Activated T-cell treated with anti-CD3 and anti-CD28 coated beads for 48 hours (primary cell): ENCODE measurements around the gene PRR35.
A peak's percentile ranks its signal among the peaks of the same experiment; 100 is the strongest.

Experiments
- DNase-seq: peaks from one replicate; pipeline ENCODE4 v3.0.0-alpha.2; 2020; ENCODE audit warnings: low read depth

Gene PRR35

DNA sequence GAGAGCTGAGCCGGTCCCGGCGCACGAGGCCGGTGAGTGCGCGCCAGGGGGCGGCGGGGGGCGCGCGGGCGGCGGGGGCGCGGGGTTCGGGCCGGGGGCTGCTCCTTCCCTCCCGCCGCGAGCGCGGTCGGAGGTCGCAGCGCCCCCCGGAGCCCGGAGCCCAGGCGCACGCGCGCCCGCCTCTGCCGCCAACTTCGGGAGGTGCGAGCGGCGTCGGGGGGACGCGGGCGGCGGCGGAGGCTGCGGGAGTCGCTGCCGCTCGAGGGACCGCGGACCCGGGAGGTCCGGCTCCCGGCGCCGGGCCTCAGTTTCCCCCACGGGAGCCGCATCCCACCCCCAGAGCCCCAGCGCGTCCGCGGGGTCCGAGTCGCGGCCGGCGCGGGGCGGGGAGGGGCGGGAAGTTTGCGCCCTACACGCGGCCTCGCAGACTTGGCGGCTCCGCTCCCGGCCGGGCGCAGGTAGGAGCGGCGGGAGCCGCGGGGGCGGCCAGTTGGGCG lies at the start of gene PRR35:
Gene PRR35 (plus strand): TSS at position 191 of the 497 bp plus-strand sequence. CDS start 2,901 bp downstream, outside the sequence.
- no peak for DNase-seq

DNA sequence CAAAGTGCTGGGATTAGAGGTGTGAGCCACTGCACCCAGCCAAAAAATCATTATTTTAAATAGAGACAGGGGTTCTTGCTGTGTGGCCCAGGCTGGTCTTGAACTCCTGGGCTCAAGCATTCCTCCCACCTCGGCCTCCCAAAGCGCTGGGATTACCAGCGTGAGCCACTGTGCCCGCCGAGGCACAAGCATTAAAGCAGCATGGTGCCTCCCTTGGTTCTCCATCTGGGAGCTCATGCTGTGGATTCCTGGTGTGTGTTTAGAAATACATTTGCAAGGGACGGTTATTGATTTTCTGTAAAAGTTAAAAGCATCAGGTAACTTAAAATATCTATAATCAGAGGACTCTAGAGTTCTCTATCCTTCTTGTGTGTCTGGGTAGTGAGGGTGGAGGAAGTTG lies 47.4 kb upstream of the PRR35 start:
- DNase-seq, result no peak

DNA sequence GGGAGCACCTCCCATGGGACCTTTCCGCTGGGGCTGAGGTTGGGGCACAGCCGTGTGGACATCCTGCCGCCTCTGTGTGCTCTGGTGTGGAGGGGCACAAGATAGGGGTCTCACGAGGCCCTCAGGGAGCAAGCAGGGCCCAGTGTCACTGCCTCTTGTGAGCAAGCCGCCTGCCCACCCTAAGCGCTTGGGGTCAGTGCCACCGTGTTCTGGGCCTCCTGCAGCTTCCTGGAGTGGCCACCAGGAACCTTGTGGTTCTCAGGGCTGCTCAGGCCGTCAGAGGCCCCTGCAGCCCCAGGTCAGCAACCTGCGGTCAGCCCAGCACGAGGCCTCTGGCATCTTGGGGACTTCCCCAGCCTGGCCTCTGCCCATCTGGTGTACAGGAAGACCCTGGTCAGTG lies 46.2 kb upstream of the PRR35 start:
- no peak for DNase-seq

DNA sequence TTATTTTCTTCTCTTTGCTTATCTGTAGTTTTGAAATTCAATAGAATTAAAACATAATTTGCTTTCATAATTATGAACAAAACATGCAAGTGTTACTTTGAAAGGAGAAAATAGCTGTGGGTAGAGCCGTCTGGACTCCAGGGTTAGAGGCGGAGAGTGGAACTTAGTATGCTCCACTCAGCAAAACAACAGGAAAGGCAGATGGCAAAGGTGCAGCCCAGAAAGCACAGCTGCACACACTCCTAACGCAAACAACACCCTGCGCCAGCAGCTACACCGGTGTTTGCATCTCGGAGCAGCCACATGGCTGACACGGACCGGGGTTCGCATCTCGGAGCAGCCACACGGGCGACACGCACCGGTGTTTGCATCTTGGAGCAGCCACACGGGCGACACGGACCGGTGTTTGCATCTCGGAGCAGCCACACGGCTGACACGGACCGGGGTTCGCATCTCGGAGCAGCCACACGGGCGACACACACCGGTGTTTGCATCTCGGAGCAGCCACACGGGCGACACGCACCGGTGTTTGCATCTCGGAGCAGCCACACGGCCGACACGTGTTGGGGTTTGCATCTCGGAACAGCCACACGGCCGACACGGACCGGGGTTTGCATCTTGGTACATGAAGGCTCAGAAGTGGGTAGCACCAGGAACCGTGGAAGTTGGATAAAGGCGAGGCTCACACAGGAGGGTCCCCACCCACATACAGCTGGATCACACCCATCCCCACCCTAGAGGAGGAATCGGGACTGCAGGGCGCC lies 44.8 kb upstream of the PRR35 start:
- DNase-seq, result no peak

DNA sequence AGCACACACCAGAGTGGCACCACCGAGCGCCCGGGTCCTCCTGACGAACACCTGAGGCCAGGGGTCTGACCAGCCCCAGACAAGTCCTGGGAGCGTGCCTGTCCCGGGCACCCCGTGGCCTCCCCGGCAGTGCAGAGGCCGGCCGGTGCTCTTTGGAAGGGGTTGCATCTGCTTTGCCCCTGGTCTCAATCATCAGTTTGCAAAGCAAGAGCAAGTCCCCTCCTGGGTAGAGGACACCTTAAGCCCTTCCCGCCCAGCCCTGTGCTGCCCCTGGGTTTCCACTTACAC lies 44.3 kb upstream of the PRR35 start:
- DNase-seq, result no peak

DNA sequence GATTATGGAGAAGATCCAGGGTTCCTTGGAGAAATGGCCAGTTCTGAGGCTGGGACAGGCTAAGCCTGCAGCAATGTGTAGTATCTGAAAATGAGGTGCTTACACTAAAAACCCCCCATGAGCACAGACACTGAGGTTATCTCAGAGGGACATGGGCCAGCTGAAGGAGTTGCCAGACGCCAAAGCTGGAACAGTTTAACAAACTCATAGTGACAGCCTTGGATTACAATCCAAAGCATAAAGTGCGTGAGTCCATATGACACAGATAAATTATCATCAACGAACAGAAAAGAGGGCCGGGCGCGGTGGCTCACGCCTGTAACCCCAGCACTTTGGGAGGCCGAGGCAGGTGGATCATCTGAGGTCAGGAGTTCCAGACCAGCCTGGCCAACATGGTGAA lies 43.9 kb upstream of the PRR35 start:
- DNase-seq, result no peak

DNA sequence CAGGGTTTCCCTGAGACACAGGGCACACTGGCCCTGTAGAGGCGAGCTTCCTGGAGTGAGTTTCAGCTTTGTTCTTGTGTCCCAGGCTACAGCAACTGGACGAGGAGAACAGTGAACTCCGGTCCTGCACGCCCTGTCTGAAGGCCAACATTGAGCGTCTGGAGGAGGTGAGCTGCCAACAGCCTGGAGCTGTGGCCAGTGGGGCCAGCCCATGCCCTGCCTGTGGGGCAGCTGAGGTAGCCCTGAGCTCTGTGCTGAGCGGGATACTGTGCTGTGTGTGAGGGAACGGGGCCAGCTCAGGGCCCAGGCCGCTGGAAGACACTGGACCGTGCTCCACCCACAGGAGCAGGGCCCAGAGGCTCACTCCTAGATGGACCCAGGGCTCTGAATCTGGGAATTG lies 41.3 kb upstream of the PRR35 start:
- DNase-seq, result no peak

DNA sequence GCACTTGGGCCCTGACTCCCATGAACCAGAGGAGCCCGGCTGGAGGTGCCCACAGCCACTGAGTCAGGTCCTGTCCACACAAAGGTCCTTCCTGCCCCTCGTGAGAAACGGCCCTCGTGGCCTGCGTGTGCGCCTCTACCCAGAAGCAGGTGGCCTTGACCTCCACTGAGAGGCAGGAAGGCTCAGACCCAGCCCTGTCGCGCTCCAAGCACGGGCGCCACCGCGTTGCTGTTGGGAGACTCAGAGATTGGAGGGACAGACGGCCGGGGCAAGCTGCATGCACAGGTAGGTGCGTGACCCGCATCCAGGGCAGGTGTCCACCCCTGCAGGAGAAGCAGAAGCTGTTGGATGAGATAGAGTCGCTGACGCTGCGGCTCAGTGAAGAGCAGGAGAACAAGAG lies 40.8 kb upstream of the PRR35 start:
- no peak for DNase-seq

DNA sequence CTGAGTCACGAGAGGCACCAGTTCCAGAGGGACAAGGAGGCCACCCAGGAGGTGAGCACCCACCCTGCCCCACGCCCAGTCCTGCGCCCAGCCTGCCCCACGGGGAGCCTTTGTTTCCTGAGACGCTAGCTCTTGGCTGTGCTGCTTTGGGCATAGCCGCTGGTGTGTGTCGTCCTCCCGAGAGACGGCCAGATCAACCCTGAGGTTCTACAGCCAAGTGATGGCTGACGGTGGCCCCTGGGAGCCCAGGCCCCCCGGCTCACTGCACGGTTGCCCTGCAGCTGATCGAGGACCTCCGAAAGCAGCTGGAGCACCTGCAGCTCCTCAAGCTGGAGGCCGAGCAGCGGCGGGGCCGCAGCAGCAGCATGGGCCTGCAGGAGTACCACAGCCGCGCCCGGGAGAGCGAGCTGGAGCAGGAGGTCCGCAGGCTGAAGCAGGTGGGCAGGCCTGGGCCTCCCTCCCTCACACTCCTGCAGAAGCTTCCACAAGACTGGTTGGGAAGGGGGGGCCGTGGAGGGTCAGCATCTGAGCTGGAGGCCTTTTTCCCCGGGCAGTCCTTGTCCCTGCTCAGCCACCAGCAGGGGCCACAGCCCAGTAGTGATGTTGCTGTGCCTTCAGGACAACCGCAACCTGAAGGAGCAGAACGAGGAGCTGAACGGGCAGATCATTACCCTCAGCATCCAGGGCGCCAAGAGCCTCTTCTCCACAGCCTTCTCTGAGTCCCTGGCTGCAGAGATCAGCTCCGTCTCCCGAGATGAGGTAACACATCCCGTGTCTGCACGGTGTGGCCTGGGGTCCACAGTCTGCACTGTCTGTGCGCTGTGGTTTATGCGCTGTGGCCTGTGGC lies 40.1 kb upstream of the PRR35 start:
- DNase-seq, result no peak

DNA sequence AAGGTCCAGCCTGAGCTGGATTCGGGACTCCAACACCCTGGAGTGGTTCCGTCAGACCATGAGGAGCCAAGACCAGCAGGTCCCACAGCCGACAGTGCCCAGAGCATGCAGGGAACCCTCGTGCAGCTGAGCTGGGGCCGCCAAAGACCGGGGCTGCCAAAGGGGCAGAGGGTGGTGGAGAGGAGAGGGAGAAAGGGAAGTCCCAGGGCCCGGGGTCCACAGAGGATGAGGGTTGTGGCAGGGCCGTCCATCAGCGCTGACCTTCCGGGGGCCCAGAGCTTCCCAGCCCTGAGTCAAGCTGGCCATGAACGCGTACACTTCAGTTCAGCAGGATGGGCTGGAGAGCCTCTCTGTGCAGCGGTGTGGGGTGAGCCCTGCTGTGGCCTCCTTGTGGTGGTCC lies 39.3 kb upstream of the PRR35 start:
- no peak for DNase-seq

DNA sequence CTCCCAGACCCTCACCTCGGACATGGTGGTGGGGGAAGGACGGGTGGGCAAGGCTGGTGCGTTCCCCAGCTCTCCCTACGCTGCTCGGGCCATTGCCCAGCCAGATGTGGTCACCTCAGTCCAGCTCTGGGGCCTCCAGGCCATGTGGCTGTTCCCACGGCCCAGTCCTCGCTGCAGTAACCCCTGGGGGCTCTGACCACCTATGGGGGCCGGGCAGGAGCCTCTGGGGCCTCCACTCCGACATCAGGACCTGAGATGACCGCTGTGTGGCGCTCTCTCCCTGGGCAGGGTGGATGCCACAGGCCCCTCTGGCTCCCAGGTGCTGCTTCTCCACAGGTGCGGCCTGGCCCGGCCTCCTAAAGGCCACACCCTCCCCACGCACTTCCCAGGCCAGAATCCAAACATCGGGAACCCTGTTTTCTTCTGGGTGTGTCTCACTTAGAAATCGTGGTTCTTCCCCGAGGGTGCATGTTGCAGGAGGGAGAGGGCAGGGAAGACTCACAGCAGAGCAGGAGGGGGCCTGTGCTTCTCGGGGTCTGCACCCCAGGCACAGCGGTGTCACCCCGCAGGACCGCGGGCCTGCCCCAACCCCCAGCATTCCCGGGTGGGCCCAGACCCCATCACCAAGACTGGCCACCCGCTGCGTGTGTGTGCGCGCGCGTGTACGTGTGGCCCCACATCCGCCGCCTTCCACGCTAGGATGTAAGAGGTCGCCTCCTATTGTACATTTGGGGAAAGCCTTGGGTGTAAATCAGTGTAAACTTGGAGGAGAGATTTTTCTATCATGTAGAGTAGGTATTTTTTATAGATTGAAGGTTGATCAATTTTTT lies 38.6 kb upstream of the PRR35 start:
- DNase-seq, result no peak

DNA sequence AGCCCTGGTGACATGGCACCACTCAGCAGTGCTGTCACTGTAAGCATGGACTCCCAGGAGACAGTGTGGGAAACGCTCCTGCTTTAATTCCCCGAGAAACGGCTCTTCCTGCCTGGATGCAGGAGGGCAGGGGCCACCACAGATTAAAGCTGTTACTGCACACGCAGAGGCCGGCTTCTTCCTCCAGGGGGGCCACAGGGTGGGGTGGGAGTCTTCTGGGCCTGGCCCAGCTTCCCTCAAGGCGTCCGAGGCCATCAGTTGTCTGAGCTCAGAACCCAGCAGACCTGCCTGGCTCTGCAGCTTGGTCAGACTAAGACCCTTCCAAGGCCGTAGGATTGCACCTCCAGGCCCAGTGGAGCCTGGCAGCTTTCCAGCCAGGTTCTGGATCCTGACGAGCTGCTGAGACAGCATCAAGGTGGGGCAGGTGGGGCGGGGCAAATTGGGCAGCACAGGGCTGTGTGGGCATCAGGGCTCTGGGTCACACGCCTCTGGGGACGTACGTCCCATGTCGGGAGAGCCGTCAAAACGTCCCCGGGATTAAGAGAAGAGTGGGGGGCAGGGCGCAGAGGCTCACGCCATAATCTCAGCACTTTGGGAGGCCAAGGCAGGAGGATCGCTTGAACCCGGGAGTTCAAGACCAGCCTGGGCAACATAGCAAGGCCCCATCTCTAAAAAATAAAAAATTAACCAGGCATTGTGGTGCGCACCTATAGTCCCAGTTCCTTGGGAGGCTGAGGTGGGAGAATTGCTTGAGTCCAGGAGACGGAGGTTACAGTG lies 37.7 kb upstream of the PRR35 start:
- no peak for DNase-seq

DNA sequence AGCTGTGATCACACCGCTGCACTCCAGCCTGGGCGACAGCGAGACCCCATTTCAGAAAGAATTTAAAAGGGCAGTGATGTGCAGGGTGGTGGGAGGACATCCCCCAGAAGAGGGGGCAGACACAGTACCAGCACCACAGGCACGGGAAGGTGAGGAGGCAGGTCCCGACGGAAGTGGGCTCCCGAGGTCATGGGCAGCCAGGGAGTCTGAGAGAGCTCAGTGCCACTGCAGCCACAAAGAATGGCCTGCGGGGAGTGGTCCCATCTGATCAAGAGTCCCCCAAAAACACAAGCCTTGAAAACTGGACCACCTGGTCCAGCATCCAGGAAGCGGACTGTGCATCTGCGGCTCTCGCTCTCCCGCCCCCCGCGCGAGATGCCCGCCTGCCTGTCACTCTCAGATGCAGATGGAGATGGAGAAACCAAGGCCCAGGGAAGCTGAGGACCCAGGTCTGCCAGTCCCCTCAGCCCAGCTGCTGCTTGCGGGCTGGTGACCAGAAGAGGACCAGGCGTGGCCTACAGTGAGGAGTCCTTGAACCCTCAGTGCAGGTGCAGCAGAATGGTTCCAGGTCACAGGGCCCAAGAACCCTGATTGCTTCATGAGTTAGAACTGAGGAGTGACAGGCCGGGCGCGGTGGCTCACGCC lies 37.0 kb upstream of the PRR35 start:
- DNase-seq, result no peak

DNA sequence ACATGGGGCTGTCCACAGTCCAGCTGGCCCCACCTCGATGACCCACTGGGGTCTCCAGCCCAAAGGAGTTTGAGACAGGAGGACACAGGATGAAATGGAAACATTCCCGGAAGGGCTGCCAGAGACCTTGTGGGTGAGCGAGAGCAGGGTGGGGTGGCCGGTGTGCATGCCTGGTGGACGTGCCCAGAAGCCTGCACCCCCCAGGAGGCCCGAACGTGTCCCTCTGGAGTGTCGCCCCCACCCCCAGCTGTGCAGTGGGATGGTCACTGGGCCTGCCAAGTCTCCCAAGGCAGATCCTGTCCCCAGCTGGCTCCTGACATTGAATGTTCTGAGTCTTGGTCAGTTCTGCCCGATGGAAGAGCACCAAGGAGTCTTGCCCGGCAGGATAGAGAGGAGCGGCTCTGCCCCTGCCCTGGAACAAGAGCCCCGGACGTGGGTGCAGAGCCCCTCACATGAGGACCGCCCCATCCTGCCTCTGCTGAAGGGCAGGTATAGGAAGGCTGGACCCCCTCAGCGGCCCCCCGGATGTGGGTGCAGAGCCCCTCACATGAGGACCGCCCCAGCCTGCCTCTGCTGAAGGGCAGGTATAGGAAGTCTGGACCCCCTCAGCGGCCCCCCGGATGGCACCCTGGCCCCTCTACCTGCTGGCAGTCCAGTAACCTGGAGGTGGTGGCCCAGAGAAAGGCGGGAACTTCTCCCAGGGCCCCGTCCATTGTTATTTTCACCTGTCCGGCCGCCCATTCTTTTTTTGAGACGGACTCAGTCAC lies 35.7 kb upstream of the PRR35 start:
- DNase-seq, result no peak

DNA sequence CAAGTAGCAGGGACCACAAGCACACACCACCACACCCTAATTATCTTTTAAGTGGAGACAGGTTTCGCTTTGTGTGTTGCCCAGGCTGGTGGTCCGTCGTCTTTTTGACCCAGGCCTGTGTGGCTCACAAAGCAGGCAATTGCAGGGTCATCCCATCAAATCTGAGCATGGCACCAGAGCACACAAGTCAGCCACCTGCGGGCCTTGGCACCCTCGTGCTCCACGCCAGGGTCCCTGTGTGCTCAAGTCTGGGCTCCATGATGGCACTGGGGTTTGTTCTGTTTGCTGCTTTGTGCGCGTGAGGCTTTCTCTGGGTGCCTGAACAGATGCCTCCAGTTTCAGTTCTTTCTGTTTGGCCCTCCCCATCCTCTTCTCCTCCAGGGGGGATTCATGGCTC lies 35.1 kb upstream of the PRR35 start:
- DNase-seq, result no peak

DNA sequence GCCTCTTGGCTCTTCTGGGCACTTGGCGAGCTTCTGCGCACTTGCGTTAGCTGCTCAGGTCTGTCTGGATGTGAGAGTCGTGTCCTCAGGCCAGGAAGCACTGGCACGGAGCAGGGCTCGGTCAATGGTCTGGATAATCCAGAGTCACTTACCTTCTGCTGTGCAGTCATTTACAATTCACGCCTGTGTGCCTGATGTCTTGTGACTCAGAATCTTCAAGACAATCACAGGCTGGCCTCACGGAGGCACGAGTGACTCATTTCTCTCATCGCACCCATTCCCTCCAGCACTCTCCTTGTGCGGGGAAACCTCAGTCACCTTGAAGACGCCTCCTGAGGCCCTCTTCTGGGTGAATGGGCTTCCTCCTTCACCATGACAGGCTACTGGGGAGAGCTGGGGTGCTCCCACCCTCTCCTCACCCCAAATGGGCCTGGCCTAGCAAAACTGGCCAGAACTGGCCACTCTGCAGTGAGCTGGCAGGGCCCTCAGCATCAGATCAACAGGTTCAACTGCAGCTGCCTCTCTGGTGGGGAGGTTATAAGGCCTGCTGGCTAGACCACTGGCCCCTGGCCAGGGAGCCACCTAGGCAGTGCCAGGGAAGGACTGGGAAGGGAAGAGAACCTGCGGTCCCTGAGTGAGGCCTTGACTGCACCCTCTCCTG lies 34.5 kb upstream of the PRR35 start:
- peak; percentile 69 for DNase-seq

DNA sequence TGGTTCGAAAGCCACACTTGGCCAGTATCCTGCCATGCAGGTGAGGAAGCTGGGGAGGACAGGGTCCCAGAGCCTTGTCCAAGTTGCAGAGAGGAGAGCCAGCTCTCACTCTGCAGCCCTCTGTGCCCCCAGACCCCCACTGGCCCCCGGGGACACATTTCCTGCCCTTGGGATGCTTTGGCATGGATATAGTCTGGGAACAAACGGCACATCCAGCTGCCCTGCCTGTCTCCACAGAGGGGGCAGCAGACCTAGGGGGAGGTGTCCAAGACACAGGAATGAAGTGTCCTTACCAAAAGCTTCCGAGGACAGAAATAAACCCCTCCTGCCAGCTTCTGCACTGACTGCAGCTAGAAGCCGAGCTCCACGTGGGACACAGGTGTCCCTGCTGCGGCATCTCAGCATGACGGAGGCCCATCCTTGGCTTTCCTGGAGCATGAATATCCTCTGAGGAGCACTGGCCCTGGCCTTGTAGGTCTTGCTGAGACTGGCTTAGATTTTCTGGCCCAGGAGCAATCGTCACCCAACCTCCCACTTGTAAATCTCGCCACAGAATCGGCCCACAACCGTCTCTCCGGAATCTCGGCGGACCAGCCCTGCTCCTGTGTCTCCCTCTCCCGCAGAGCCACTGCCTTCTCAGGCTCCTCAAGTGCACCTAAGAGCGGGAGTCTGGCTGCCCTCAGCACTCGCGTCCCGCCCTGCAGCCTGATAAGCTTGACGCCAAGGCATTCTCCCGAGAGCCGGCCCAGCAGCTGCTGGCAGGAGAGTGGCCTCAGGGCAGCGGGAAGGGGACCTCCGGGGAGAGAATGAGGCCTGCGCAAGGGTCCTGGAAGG lies 33.8 kb upstream of the PRR35 start:
- peak; percentile 6 for DNase-seq

DNA sequence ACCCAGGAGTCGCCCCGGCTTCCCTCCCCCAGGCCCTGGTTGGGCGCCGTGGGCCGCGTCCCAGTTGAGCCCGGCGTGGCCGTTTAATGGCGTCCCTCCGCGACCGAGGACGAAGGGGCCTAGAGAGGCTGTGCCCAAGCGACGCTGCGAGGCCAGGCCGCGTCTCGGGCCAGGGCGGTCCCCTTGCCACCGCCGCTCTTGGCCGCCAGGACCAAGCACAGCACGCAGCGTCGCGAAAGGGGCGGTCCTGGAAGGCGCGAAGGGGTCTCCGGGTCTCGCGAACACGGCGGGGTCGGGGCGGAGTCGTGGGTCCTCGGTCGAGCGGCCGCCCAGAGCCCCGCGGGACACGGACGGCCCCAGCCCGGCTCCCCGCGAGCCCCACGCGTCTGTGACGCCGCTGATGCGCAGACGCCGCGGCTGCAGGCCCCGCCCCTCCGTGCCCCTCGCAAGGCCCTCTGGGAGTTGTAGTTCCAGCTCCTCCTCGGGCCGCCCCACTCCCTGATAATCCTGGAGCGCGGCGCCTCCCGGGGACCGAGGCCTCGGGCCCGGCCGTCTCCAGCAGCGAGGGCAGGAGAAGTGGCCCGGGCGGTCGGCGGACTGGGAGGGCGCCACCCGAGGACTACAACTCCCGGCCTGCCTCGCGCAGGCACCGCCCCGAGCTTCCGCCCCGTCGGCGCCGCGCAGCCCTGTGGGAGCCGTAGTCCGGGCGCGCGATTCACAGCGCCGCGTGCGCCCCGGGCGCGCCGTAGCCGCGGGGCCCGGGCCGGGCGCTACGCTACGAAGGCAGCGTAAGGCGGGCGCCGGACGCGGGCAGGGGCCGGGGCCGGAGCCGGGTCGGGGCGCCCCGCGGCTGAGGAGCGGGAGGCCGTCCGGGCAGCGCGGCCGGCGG lies 32.9 kb upstream of the PRR35 start, which contains the start of gene CAPN15:
Gene CAPN15 (plus strand): TSS at position 698 of the 889 bp plus-strand sequence. CDS start 19,127 bp downstream, outside the sequence.
- DNase-seq, result peak; percentile 85
